SK-N-SH treated with all-trans-retinoic acid at 6 μM for 48 hours (cell line): ENCODE measurements around the gene AUNIP.

Source experiments
- ARNTL ChIP-seq: fragments of 450-650 bp; formaldehyde crosslinking; IDR thresholded peaks from 2 replicates; pipeline ENCODE4 v1.5.0; 2020; ENCODE audit warnings: low read depth, mild to moderate bottlenecking, moderate library complexity, borderline replicate concordance
- CSDC2 ChIP-seq: fragments of 250-450 bp; sonication (Bioruptor Pico); IDR thresholded peaks from 2 replicates; pipeline ENCODE4 v1.5.0; 2020; ENCODE audit warnings: mild to moderate bottlenecking, moderate library complexity
- OSR1 ChIP-seq: fragments of 250-450 bp; sonication (Bioruptor Pico); IDR thresholded peaks from 2 replicates; pipeline ENCODE4 v1.8.0; 2022; ENCODE audit warnings: moderate library complexity, mild to moderate bottlenecking, inconsistent platforms
- SNAI2 ChIP-seq: fragments of 250-450 bp; sonication (Bioruptor Pico); IDR thresholded peaks from 2 replicates; pipeline ENCODE4 v1.5.0; 2020; ENCODE audit warnings: mild to moderate bottlenecking, moderate library complexity
- ZFP30 ChIP-seq: fragments of 450-650 bp; formaldehyde crosslinking; IDR thresholded peaks from 2 replicates; pipeline ENCODE4 v1.5.0; 2022; ENCODE audit warnings: mild to moderate bottlenecking, moderate library complexity
- ZNF565 ChIP-seq: fragments of 450-650 bp; formaldehyde crosslinking; conservative IDR thresholded peaks from 2 replicates; pipeline ENCODE4 v1.5.0; 2020; ENCODE audit warnings: low read depth, mild to moderate bottlenecking, moderate library complexity
- ZNF70 ChIP-seq: fragments of 450-650 bp; formaldehyde crosslinking; IDR thresholded peaks from 2 replicates; pipeline ENCODE4 v1.5.0; 2020; ENCODE audit warnings: mild to moderate bottlenecking, moderate library complexity
- ZNF8 ChIP-seq: fragments of 450-650 bp; formaldehyde crosslinking; IDR thresholded peaks from 2 replicates; pipeline ENCODE4 v1.5.0; 2020; ENCODE audit warnings: mild to moderate bottlenecking, moderate library complexity
- TF ChIP-seq, protein P1 (sequence below): fragments of 250-450 bp; sonication (Bioruptor Pico); IDR thresholded peaks from 2 replicates; pipeline ENCODE4 v1.8.0; 2020; ENCODE audit warnings: mild to moderate bottlenecking, moderate library complexity, borderline replicate concordance
- TF ChIP-seq, protein P2 (sequence below): fragments of 250-450 bp; sonication (Bioruptor Pico); IDR thresholded peaks from 2 replicates; pipeline ENCODE4 v1.5.1; 2020; ENCODE audit warnings: low read depth, mild to moderate bottlenecking, moderate library complexity
- TF ChIP-seq, protein P3 (sequence below): fragments of 250-450 bp; sonication (Bioruptor Pico); IDR thresholded peaks from 2 replicates; pipeline ENCODE4 v1.5.1; 2021; ENCODE audit warnings: mild to moderate bottlenecking, moderate library complexity

DNA sequence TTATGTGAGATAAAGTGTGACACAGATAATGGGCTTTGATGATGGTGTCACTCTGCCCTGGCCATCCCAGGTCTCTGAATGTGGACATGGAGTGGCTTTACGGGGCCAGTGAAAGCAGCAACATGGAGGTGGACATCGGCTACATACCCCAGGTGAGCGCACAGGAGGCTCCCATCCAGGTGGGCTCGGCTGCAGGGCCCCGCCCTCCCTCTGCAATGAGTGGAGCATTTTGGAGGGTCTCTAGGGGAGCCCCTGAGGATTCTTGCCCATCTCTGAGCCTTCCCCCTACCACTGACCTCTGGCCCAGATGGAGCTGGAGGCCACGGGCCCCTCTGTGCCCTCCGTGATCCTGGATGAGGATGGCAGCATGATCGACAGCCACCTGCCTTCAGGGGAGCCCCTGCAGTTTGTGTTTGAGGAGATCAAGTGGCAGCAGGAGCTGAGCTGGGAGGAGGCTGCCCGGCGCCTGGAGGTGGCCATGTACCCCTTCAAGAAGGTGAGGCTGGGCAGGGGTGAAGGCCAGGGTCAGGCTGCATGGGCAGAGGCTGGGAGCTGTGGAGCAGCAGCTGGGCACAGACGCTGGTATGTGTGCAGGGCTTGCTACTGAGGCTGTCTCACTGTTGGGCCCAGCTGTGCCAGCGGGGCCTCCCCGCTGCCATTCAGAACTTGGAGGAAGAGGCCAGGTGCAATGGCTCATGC lies 47.7 kb downstream of the AUNIP start:
- TF ChIP-seq, protein P1, sequence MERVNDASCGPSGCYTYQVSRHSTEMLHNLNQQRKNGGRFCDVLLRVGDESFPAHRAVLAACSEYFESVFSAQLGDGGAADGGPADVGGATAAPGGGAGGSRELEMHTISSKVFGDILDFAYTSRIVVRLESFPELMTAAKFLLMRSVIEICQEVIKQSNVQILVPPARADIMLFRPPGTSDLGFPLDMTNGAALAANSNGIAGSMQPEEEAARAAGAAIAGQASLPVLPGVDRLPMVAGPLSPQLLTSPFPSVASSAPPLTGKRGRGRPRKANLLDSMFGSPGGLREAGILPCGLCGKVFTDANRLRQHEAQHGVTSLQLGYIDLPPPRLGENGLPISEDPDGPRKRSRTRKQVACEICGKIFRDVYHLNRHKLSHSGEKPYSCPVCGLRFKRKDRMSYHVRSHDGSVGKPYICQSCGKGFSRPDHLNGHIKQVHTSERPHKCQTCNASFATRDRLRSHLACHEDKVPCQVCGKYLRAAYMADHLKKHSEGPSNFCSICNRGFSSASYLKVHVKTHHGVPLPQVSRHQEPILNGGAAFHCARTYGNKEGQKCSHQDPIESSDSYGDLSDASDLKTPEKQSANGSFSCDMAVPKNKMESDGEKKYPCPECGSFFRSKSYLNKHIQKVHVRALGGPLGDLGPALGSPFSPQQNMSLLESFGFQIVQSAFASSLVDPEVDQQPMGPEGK, result no peak
- no peak for TF ChIP-seq CSDC2
- no peak for TF ChIP-seq ARNTL (CRISPR knock-in tag)
- no peak for TF ChIP-seq ZNF565 (CRISPR knock-in tag)
- TF ChIP-seq ZNF70 (CRISPR knock-in tag), result no peak
- no peak for TF ChIP-seq SNAI2
- TF ChIP-seq ZFP30 (CRISPR knock-in tag), result no peak
- TF ChIP-seq, protein P2, sequence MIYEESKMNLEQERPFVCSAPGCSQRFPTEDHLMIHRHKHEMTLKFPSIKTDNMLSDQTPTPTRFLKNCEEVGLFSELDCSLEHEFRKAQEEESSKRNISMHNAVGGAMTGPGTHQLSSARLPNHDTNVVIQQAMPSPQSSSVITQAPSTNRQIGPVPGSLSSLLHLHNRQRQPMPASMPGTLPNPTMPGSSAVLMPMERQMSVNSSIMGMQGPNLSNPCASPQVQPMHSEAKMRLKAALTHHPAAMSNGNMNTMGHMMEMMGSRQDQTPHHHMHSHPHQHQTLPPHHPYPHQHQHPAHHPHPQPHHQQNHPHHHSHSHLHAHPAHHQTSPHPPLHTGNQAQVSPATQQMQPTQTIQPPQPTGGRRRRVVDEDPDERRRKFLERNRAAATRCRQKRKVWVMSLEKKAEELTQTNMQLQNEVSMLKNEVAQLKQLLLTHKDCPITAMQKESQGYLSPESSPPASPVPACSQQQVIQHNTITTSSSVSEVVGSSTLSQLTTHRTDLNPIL, result no peak
- no peak for TF ChIP-seq ZNF8 (CRISPR knock-in tag)
- TF ChIP-seq, protein P3, sequence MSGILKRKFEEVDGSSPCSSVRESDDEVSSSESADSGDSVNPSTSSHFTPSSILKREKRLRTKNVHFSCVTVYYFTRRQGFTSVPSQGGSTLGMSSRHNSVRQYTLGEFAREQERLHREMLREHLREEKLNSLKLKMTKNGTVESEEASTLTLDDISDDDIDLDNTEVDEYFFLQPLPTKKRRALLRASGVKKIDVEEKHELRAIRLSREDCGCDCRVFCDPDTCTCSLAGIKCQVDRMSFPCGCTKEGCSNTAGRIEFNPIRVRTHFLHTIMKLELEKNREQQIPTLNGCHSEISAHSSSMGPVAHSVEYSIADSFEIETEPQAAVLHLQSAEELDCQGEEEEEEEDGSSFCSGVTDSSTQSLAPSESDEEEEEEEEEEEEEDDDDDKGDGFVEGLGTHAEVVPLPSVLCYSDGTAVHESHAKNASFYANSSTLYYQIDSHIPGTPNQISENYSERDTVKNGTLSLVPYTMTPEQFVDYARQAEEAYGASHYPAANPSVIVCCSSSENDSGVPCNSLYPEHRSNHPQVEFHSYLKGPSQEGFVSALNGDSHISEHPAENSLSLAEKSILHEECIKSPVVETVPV, result no peak
- no peak for TF ChIP-seq OSR1
